Brain pericyte (primary cell): ENCODE results near the gene CDKL2.
"Not testable (repeated sequence)": the region's sequence is repeated elsewhere in the genome, so short reads cannot be mapped to it uniquely, and the experiment has no call there.

Source experiments
- DNase-seq: peaks from one replicate; pipeline ENCODE4 v3.0.0-alpha.2; 2012; ENCODE audit warnings: low read depth, low spot score

CDKL2 gene

DNA sequence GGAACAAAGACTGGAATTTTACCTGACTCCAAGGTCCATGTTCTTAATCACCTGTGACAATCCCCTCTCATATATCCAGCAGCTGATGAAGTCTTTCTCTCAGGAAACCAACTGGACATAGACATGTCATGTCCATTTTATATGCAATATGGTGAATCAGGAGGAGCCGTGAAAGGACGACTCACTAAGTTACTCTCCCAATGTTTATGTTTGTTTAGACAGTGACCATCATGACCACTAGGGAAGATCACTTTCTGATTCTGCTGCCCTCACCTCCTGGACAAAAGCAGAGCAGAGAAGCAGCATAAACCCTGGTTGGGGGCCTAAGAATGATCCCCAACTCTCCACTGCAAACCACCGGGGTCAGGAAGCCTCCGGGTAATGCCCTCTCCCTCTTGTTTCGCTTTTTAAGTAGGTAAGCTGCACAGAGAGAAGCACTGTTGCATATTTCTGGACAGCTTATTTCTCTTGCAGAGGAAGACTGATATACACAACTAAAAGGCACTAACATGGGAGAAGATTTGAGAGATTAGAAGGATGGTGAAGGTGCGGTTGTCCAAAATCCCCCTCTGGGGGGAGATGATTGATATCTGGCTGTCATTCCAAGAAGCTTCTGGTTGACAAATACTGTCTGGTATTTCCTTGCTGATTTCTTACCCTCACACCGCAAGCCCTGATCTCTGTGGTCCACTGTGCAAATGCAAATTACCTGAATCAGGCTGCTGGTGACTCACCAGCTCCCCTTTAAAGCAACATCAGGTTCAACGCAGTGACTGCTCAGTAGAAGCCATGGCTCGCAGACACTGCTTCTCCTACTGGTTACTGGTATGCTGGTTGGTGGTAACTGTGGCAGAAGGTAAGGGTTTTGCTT, 74.8 kb downstream of the CDKL2 start, which contains the start of gene ODAPH:
Gene ODAPH, plus strand, starts transcription at position 773 of the 871 bp plus-strand sequence. Its CDS starts 17 bp downstream, at position 790.
- DNase-seq, result no peak

DNA sequence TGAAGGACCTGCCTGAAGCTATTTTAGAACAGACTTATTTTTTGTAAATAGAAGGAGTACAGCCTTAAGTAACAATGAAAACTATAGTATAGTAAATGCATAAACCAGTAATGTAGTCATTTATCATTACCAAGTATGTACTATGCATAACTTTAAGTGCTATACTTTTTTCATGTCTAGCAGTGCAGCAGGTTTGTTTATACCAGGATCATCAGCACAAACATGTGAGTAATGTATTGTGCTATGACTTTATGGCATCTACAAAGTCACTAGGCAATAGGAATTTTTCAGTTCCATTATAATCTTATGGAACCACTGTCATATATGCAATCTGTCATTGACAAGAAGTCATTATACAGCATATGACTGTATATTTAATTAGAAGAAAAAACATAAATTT, 77.9 kb downstream of the CDKL2 start:
- DNase-seq, result no peak

DNA sequence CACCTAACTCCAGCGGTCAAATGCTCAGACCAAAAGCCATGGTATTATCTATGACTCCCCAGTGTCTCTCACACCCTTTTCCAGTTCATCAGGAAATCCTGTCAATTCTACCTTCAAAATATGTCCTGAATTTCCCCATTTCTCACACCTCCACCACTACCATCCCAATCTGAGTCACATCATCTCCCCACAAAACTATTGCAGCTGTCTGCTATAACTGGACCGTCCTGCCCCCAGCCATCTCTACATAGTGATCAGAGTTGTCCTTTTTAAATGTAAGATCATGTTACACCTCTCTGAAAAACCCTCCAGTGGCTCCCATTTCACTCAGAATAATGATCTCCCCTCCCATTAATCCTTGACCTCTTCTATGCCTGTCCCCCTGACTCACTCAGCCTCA, 81.3 kb downstream of the CDKL2 start:
- no peak for DNase-seq

DNA sequence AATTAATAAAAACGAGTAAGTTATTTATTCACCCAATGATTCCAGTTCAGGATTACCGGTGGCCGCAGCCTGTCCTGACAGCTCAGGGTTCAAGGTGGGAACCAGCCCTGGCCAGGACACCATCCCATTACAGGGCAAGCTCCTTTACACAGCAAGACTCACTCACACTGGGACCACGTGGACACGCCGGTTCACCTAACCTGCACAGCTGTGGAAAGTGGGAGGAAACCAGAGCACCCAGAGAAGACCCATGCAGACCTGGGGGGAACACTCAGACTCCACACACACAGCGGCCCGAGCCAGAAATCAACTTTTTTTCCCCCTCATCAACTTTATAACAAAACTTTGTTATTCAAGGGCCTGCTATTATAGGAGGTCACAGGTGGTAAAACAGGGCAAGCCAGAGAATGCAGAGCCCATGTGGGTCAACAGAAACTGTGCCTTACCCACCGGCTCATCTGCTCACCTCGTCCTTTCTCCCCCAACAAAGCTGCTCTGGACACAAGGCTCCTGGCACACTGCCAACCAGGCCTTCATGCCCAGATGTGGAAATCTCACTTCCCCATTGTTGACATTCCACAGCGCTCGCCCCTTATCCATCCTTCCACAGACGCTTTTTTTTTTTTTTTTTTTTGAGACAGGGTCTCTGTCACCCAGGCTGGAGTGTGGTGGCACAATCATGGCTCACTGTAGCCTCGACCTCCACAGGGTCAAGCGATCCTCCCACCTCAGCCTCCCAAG, 82.5 kb downstream of the CDKL2 start:
- DNase-seq, result no peak

DNA sequence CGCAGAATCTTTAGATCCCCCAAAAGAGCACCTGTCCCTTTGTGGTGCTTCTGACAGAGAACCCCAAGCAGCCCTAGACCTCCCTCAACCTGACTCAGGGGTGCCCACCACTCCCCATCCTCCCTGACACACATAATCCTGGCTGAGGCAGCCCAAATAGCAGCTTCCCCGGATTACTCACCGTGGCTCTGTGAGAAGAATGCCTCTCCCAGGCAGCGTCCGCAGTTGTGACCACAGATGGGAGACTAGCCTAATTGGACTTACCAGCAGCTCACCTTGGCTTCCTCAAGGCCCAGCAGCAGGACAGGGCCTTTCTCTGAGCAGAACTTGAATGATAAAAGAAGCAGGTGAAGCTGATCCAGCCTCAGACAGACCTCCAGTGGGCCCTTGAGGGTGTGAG, 84.8 kb downstream of the CDKL2 start:
- DNase-seq, result no peak

DNA sequence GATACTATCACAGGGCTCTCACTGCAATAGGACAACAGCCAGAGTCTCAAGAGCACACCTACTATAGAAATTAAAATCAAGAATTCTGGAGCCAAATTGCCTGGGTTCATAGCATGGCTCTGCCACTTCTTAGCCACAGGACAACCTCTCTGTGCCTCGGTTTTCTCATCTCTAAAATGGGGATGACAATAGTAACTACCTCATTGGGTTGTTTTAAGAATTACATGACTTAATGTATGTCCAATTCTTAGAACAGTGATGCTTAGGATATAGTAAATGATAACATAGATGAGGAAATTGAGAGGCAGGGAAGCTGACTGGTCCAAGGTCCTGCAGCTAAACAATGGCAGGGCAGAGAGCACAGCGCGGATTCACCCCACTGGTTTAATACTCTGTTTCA, 85.5 kb downstream of the CDKL2 start:
- no peak for DNase-seq

DNA sequence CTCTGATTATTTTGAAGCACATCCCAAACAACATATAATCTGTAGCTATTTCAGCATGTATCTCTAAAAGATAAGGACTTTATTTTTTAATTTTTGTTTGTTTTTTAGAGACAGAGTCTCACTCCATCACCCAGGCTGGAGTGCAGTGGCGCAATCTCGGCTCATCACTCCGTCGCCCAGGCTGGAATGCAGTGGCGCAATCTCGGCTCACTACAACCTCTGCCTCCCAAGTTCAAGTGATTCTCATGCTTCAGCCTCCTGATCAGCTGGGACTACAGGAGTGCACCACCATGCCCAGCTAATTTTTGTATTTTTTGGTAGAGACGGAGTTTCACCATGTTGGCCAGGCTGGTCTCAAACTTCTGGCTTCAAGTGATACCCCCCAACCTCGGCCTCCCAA, 86.1 kb downstream of the CDKL2 start:
- DNase-seq, result not testable (repeated sequence)

DNA sequence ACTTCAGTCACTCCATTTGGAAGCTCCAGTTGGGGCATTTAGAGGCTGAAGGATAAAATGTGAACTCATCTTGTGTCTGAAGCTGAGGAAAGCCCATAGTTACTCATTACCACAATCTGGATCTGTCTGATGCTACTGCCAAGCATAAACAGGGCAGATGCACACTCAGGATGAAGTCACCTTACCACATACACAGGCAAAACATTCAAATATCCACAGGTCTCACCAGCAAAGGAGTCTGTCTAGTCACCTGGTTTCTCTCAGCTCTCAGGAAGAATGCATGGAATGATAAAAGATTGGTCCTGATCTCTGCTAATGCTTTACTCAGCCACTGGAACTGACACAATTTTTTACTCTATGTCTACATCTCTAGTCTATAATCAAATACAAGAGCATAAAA, 87.5 kb downstream of the CDKL2 start:
- no peak for DNase-seq

DNA sequence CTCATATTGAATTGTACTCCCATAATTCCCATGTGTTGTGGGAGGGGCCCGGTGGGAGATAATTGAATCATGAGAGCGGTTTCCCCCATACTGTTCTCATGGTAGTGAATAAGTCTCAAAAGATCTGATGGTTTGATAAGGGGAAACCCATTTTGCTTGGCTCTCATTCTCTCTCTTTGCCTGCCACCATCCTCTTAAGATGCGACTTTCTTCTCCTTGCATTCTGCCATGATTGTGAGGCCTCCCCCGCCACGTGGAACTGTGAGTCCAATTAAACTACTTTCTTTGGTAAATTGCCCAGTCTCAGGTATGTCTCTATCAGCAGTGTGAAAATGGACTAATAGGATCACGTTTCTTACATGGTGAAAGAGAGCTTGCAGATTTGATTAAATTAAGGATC, 93.0 kb downstream of the CDKL2 start:
- not testable (repeated sequence) for DNase-seq

DNA sequence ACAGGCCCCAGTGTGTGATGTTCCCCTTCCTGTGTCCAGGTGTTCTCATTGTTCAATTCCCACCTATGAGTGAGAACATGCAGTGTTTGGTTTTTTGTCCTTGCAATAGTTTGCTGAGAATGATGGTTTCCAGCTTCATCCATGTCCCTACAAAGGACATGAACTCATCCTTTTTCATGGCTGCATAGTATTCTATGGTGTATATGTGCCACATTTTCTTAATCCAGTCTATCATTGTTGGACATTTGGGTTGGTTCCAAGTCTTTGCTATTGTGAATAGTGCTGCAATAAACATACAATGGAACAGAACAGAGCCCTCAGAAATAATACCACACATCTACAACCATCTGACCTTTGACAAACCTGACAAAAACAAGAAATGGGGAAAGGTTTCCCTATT, 96.4 kb downstream of the CDKL2 start:
- not testable (repeated sequence) for DNase-seq

DNA sequence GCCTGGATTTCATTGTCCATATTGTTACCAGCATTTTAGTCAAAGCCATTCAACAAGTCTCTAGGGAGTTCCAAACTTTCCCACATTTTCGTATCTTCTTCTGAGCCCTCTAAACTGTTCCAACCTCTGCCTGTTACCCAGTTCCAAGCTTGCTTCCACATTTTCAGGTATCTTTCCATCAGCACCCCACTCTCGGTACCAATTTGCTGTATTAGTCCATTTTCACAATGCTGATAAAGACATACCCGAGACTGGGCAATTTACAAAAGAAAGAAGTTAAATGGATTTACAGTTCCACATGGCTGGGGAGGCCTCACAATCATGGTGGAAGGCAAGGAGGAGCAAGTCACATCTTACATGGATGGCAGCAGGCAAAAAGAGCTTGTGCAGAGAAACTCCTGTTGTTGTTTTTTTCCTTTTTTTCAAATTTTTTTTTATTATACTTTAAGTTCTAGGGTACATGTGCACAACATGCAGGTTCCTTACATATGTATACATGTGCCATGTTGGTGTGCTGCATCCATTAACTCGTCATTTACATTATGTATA, 96.9 kb downstream of the CDKL2 start:
- DNase-seq, result not testable (repeated sequence)

DNA sequence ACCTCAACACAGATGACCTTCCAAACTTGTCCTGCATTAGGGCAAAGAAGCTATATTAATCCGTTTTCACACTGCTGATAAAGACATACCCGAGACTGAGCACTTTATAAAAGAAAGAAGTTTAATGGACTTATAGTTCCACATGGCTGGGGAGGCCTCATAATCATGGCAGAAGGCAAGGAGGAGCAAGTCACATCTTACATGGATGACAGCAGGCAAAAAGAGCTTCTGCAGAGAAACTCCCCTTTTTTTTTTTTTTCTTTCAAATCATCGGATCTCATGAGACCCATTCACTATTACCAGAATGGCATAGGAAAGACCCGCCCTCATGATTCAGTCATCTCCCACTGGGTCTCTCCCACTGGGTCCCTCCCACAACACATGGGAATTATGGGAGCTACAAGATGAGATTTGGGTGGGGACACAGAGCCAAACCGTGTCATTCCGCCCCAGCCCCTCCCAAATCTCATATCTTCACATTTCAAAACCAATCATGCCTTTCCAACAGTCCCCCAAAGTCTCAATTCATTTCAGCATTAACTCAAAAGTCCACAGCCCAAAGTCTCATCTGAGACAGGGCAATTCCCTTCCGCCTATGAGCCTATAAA, 98.7 kb downstream of the CDKL2 start:
- DNase-seq, result not testable (repeated sequence)

DNA sequence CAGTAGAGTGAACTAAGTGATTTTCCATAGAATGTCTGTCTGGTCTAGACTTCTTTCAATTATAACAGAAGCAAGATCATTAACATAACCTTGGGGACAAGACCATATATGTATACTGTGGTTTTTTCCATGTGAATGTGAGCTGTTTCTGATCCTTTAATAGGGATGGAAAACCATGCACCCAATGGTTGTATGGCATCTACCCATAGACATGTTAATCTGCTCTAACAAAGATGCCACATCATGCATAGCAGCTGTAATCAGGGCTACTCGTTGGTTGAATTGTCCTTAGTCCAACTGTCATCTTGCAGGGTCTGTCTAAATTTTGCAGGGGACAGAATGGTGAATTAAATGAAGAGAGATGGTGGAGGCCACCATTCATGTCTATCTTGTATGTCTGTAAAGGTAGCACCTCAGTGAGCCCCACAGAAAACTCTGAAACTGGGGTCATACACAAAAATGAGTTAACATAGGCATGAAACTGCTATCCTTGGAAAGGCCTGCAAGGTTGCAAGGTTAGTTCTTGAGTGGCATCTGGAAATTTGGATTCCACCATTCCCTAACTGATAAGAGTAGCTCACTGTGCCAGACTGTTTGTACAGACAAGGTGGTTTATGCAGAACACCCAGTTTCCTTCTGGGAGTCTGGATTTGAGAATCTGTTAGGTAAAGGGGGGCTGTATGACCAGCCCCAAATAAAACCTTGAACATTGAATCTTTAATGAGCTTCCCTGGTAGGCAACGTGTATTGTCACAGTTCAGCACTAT, 99.6 kb downstream of the CDKL2 start:
- DNase-seq, result no peak
